Heart left ventricle (tissue), 13 donors: ENCODE results near the gene MED27.

Source experiments
- CTCF ChIP-seq, 12 donors: fragments of 200-600 bp; sonication (generic) in 4 of 12; IDR thresholded peaks; one replicate each; pipeline versions ENCODE4 v1.5.0 to v1.8.0; 2018 to 2022; ENCODE audit warnings: antibody characterized with exemption in 12 of 12, mild to moderate bottlenecking in 5 of 12
- POLR2A ChIP-seq, 2 donors: fragments of 450-650 bp; IDR thresholded peaks; one replicate each; pipeline ENCODE4 v1.6.1; 2017; ENCODE audit warnings: antibody characterized with exemption in 2 of 2, mild to moderate bottlenecking in 2 of 2, moderate library complexity in 2 of 2
- donor health status: ischemic (EF 13 %, LVEDD 7.1; RV severe dilation, severe dysfunction).
- donor health status: DM: no; HTN: yes; CAD: no.
- donor health status: DM: no; HTN: no; CAD: no.
- donor health status: ischemic (EF 25% LVEDD 6.9; RV normal size, moderate dysfunction).
- donor health status: ischemic (EF 25% LVEDD 5.7; RV mildly dilated, moderate dysfunction).
- donor health status: ischemic (EF 35%, LVEDD 5.7; RV mildly dilated, moderate dysfunction).
- donor health status: nonischemic (EF 11% LVEDD 7.7; RV severe dilation, severe dysfunction).
- donor health status: DM: yes; HTN: yes; CAD: no.
- donor health status: PGD.
- donor health status: ischemic (EF 29% LVEDD 5.4; RV normal size, mild dysfunction).
- donor health status: nonischemic (EF 23%, LVEDD 6.1; RV moderate dilation, normal function).

GRCh38 chr9:132049323-132049882 is 30.3 kb downstream of the MED27 start:
- TF ChIP-seq CTCF (IDR thresholded peaks at IDR 0.05) (no peak), POLR2A (IDR thresholded peaks at IDR 0.05) (no peak)
